Mesendoderm (in vitro differentiated cells): ENCODE data around the gene DDOST. TPM values are rescaled to one million over a fixed set of nuclear protein-coding genes. Genes with fewer than 3 reads are reported as not detected.
A peak's percentile ranks its signal among the peaks of the same experiment; 100 is the strongest.

ENCODE experiments used
- DNase-seq: peaks from one replicate; pipeline ENCODE4 v3.0.0; 2013
- H2AK5ac ChIP-seq: 2 replicates; pipeline ENCODE4 v1.6.1; 2013; ENCODE audit warnings: low read length, inconsistent platforms
- H2BK120ac ChIP-seq: 2 replicates; pipeline ENCODE4 v1.6.1; 2013; ENCODE audit warnings: low read depth, mild to moderate bottlenecking, low read length, moderate library complexity, mixed read lengths
- H2BK15ac ChIP-seq: replicated peaks from 2 replicates; pipeline ENCODE4 v1.6.1; 2013; ENCODE audit warnings: low read depth, mild to moderate bottlenecking, moderate library complexity
- H2BK5ac ChIP-seq: 2 replicates; pipeline ENCODE4 v1.6.1; 2013; ENCODE audit warnings: low read length, inconsistent platforms
- H3K18ac ChIP-seq: 2 replicates; pipeline ENCODE4 v1.6.1; 2013; ENCODE audit warnings: mild to moderate bottlenecking, low read length, mixed read lengths
- H3K23ac ChIP-seq: one replicate; pipeline ENCODE4 v1.6.1; 2013; ENCODE audit warnings: low read length
- H3K27ac ChIP-seq: 2 replicates; pipeline ENCODE4 v1.5.1; 2013; ENCODE audit warnings: low read depth, mild to moderate bottlenecking, inconsistent platforms, low read length, moderate library complexity
- H3K27me3 ChIP-seq: 2 replicates; pipeline ENCODE4 v1.6.1; 2013; ENCODE audit warnings: low read length, control low read depth, mild to moderate bottlenecking, inconsistent platforms; ENCODE audit not compliant: insufficient read depth, poor library complexity
- H3K36me3 ChIP-seq: 2 replicates; pipeline ENCODE4 v1.6.1; 2013; ENCODE audit warnings: low read length, inconsistent platforms; ENCODE audit not compliant: control insufficient read depth, insufficient read depth
- H3K4ac ChIP-seq: one replicate; pipeline ENCODE4 v1.6.1; 2013; ENCODE audit warnings: low read depth, mild to moderate bottlenecking, low read length, moderate library complexity
- H3K4me1 ChIP-seq: 2 replicates; pipeline ENCODE4 v1.6.1; 2013; ENCODE audit warnings: low read depth, low read length, inconsistent platforms; ENCODE audit not compliant: control insufficient read depth
- H3K4me2 ChIP-seq: 2 replicates; pipeline ENCODE4 v1.6.1; 2013; ENCODE audit warnings: low read length
- H3K4me3 ChIP-seq: 2 replicates; pipeline ENCODE4 v1.5.1; 2013; ENCODE audit warnings: mild to moderate bottlenecking, low read length
- H3K56ac ChIP-seq: one replicate; pipeline ENCODE4 v1.6.1; 2013; ENCODE audit warnings: low read length
- H3K79me1 ChIP-seq: 2 replicates; pipeline ENCODE4 v1.6.1; 2013; ENCODE audit warnings: low read length, inconsistent platforms
- H3K79me2 ChIP-seq: 2 replicates; pipeline ENCODE4 v1.6.1; 2013; ENCODE audit warnings: mild to moderate bottlenecking, low read length; ENCODE audit not compliant: control insufficient read depth, insufficient read depth
- H3K9ac ChIP-seq: 2 replicates; pipeline ENCODE4 v1.6.1; 2013; ENCODE audit warnings: low read length, inconsistent platforms
- H4K5ac ChIP-seq: one replicate; pipeline ENCODE4 v1.6.1; 2013; ENCODE audit warnings: low read length
- H4K8ac ChIP-seq: one replicate; pipeline ENCODE4 v1.6.1; 2013; ENCODE audit warnings: low read depth, mild to moderate bottlenecking, control low read depth, low read length, moderate library complexity
- WGBS: extraction: QIAGEN DNeasy Blood & Tissue Kit; methylation state at CpG from one replicate; pipeline ENCODE4 v1.1.7; 2013; ENCODE audit warnings: low lambda C conversion rate, missing lambda C conversion rate; ENCODE audit not compliant: insufficient coverage; ENCODE audit errors: extremely low coverage; 5-methylcytosine and 5-hydroxymethylcytosine counted together
- polyA plus RNA-seq, 2 experiments: library from polyadenylated mRNA; stranded (reverse); fragments of 200-250 nt; gene quantifications; one replicate each; pipeline ENCODE4 v1.2.3, GENCODE V29; 2013

DDOST gene
- 157 TPM for polyA plus RNA-seq (2013, experiment 1 of 2)
- 157 TPM for polyA plus RNA-seq (2013, experiment 2 of 2)

DNA sequence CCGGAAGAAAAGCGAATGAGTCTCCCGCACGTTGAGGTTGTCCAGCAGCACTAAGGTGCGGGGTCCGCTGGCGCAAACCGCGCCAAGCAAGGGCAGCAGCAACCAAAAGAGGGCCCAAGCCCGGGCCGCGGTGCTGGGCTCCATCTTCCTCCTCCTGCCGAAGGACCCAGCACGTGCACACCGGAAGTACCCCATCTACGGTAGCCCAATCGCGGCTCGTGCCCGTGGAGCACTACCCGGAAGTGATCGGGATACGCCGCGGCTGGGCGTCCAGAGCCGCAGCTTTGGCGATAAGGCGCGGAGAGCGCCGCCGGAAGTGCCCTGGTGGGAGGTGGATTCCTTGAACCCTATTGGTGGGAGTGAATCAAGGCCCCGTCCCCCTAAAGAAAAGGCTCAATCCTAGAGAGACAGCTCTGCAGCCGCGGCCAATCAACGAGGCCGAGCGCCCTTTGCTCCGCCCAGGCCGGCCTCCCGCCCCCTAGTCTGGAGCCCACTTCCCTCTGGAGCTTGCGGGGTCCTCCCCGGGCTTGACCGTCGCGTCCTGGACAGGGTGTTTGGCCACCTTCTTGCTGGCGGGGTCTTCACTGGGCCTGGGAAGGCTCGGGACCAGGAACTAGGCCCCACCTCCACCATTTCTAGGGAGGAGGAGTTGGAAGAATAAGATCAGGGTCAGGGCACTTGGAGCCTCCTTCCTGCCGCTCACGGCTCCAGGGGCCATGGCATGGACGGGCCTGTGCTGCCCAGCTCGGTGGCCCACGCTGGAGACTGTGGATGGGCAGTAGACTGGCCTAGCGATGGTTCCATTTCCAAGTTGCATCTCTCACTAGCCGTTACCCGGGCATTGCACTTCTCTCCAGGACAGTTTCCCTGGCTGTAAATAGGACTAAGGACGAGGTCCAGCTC, at the start of gene DDOST:
Gene DDOST, minus strand, starts transcription at position 163 of the 903 bp plus-strand sequence. Its CDS starts 19 bp downstream, at position 144.
- no peak within 1 kb of the TSS for H2BK15ac ChIP-seq
- H4K8ac ChIP-seq, result peak within 1 kb of the TSS; percentile 7
- H3K18ac ChIP-seq, result peak within 1 kb of the TSS; percentile 15
- H2BK120ac ChIP-seq, result no peak within 1 kb of the TSS
- H3K4ac ChIP-seq, result peak within 1 kb of the TSS; percentile 65
- peak; percentile 99 for DNase-seq
- H3K9ac ChIP-seq, result peak within 1 kb of the TSS; percentile 97
- H3K79me2 ChIP-seq, result peaks cover 35% of the 10 kb centered on the region
- H3K27ac ChIP-seq, result no peak within 1 kb of the TSS
- no CpG with 5 or more reads among the region's 58 CpGs for WGBS
- peak within 1 kb of the TSS; percentile 20 for H2AK5ac ChIP-seq
- no peaks in the 10 kb centered on the region for H3K27me3 ChIP-seq
- H3K4me2 ChIP-seq, result peak within 1 kb of the TSS; percentile 100
- peaks cover 10% of the 10 kb centered on the region for H3K36me3 ChIP-seq
- H2BK5ac ChIP-seq, result peak within 1 kb of the TSS; percentile 73
- peak within 1 kb of the TSS; percentile 99 for H3K56ac ChIP-seq
- H3K23ac ChIP-seq, result no peak within 1 kb of the TSS
- H4K5ac ChIP-seq, result peak within 1 kb of the TSS; percentile 95
- H3K79me1 ChIP-seq, result peaks cover 21% of the 10 kb centered on the region
- H3K4me1 ChIP-seq, result peaks cover 6% of the 10 kb centered on the region
- H3K4me3 ChIP-seq, result peak within 1 kb of the TSS; percentile 98

- H3K56ac ChIP-seq, result no peak overlapping the region
- no peak for DNase-seq
- no CpG with 5 or more reads among the region's 18 CpGs for WGBS
- no peaks in the 10 kb centered on the region for H3K36me3 ChIP-seq
- H3K4ac ChIP-seq, result no peak overlapping the region
- H4K5ac ChIP-seq, result no peak overlapping the region
- no peak overlapping the region for H4K8ac ChIP-seq
- H3K4me2 ChIP-seq, result no peak overlapping the region
- H3K27me3 ChIP-seq, result no peaks in the 10 kb centered on the region
- H3K27ac ChIP-seq, result no peak overlapping the region
- no peak overlapping the region for H2BK15ac ChIP-seq
- H3K79me1 ChIP-seq, result no peaks in the 10 kb centered on the region
- H3K23ac ChIP-seq, result no peak overlapping the region
- H3K79me2 ChIP-seq, result no peaks in the 10 kb centered on the region
- no peak overlapping the region for H2BK120ac ChIP-seq
- H3K18ac ChIP-seq, result no peak overlapping the region
- no peak overlapping the region for H3K9ac ChIP-seq
- no peaks in the 10 kb centered on the region for H3K4me1 ChIP-seq
- H2AK5ac ChIP-seq, result no peak overlapping the region
- H2BK5ac ChIP-seq, result no peak overlapping the region
- H3K4me3 ChIP-seq, result no peak overlapping the region
These were observed 49.5 kb upstream of the DDOST start for GRCh38 chr1:20710469-20711284.

GRCh38 chr1:20709868-20710267, 48.7 kb upstream of the DDOST start:
- no peak overlapping the region for H3K27ac ChIP-seq
- no peak overlapping the region for H2BK5ac ChIP-seq
- no peaks in the 10 kb centered on the region for H3K79me1 ChIP-seq
- H2AK5ac ChIP-seq, result no peak overlapping the region
- no CpG with 5 or more reads among the region's 3 CpGs for WGBS
- H3K18ac ChIP-seq, result no peak overlapping the region
- H3K9ac ChIP-seq, result no peak overlapping the region
- no peaks in the 10 kb centered on the region for H3K27me3 ChIP-seq
- no peak overlapping the region for H3K4ac ChIP-seq
- H3K23ac ChIP-seq, result no peak overlapping the region
- H3K56ac ChIP-seq, result no peak overlapping the region
- no peak overlapping the region for H2BK15ac ChIP-seq
- H4K5ac ChIP-seq, result no peak overlapping the region
- H4K8ac ChIP-seq, result no peak overlapping the region
- H3K4me2 ChIP-seq, result no peak overlapping the region
- DNase-seq, result no peak
- H3K4me1 ChIP-seq, result no peaks in the 10 kb centered on the region
- no peak overlapping the region for H3K4me3 ChIP-seq
- no peaks in the 10 kb centered on the region for H3K79me2 ChIP-seq
- no peaks in the 10 kb centered on the region for H3K36me3 ChIP-seq
- no peak overlapping the region for H2BK120ac ChIP-seq

DNA sequence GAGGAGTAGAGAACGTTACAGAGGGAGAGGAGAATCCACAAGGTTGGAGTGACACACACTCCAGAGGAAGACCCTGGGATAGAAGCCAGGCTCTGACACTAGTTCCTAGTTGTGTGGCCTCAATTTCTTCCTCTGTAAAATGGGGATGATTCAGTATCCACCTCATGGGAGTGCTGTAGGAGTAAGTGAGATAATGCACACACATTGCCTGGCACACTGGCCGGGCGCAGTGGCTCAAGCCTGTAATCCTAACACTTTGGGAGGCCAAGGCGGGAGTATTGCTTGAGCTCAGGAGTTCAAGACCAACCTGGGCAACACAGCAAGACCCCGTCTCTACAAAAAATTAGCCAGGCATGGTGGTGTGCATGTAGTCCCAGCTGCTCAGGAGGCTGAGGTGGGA, 47.7 kb upstream of the DDOST start:
- Histone ChIP-seq H2BK120ac (no peak overlapping the region), H3K4ac (no peak overlapping the region), H3K79me2 (no peaks in the 10 kb centered on the region), H3K27ac (no peak overlapping the region), H2BK15ac (no peak overlapping the region), H3K79me1 (no peaks in the 10 kb centered on the region), H3K4me1 (no peaks in the 10 kb centered on the region), H3K23ac (no peak overlapping the region), H3K18ac (no peak overlapping the region), H3K4me3 (no peak overlapping the region), H3K4me2 (no peak overlapping the region), H3K36me3 (no peaks in the 10 kb centered on the region), H3K9ac (no peak overlapping the region), H3K56ac (no peak overlapping the region), H2AK5ac (no peak overlapping the region), H4K8ac (no peak overlapping the region), H3K27me3 (no peaks in the 10 kb centered on the region), H4K5ac (no peak overlapping the region), H2BK5ac (no peak overlapping the region)
- no CpG with 5 or more reads among the region's 5 CpGs for WGBS
- no peak for DNase-seq

DNA sequence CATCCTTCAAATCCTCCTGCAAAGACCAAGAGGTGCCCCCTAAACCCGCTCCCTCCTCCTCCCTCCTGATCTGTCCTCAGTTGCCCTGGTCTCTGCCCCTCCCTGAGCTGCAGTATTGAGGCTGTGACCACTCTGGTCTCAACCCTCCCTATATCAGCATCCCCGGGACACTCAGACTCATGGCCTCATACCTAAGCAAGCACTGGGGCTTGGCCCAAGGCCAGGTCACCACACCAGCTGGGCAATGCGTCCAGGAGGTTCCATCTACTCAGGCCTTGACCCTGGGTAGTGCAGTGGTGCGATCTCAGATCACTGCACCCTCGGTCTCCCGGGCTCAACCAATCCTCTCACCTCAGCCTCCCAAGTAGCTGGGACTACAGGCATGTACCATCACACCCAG, 46.9 kb upstream of the DDOST start:
- DNase-seq, result no peak
- Histone ChIP-seq H4K8ac (no peak overlapping the region), H3K4me1 (no peaks in the 10 kb centered on the region), H2BK120ac (no peak overlapping the region), H3K4me2 (no peak overlapping the region), H3K56ac (no peak overlapping the region), H3K79me2 (no peaks in the 10 kb centered on the region), H3K27me3 (no peaks in the 10 kb centered on the region), H3K36me3 (no peaks in the 10 kb centered on the region), H3K18ac (no peak overlapping the region), H2BK5ac (no peak overlapping the region), H3K23ac (no peak overlapping the region), H4K5ac (no peak overlapping the region), H3K9ac (no peak overlapping the region), H3K79me1 (no peaks in the 10 kb centered on the region), H2AK5ac (no peak overlapping the region), H3K4ac (no peak overlapping the region), H3K27ac (no peak overlapping the region), H3K4me3 (no peak overlapping the region), H2BK15ac (no peak overlapping the region)
- no CpG with 5 or more reads among the region's 6 CpGs for WGBS
